Inflammatory macrophage (primary cell): ENCODE results near the gene PRR35.
A peak's percentile ranks its signal among the peaks of the same experiment; 100 is the strongest.

Source experiments
- DNase-seq, 2 donors: peaks; one replicate each; pipeline ENCODE4 v3.0.0-alpha.2; 2020 to 2022

Gene PRR35

DNA sequence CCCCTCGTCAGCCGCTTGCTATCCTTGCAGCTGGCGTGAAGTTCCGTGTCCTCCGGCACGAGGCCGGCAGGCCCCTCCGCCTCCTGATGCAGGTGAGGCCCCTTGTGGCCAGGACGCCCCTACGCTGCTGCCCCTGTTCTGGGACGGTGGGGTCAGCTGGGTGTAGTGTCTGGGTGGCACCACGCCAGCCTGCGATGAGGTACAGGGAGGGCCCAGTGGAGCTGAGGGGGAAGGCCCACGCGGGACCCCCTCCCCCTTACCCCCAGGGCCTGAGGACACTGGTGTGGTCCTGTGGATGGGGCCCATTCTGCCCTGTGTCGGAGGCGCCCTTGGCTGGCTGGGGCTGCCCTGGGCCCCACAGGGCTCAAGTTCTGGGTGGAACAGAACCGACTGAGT lies 22.0 kb downstream of the PRR35 start:
- DNase-seq: no peak

DNA sequence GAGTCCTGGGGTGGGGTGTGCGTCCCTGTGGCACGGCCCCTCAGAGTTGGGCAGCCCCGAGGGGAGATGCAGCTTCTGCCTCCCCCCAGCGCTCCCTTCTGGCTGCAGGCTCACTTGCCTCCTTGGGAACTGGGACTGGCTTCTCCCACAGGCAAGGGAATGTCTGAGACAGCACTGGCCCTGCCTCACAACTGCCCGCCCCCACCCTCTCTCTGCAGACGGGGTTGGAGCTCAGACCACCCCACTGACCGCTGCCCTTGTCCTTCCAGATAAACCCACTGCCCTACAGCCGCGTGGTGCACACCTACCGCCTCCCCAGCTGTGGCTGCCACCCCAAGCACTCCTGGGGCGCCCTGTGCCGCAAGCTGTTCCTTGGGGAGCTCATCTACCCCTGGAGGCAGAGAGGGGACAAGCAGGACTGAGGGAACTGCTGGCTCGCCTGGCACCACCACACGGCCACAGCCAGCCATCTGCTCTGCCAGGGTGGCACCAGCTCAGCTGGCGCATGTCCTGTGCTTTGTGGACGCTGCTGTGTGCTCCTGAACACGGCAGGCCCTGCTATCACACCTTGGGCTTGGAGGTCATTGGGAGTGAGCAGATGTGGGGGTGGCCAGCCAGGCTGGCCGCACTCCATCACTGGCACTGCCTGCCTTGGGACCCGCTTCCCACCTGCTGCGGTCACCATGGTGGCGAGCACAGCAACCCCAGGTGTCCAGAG lies 22.6 kb downstream of the PRR35 start:
- DNase-seq: no peak

GRCh38 chr16:583470-583814 lies 23.2 kb downstream of the PRR35 start:
- DNase-seq: no peak

GRCh38 chr16:583815-584591 lies 23.8 kb downstream of the PRR35 start:
- DNase-seq: no peak

DNA sequence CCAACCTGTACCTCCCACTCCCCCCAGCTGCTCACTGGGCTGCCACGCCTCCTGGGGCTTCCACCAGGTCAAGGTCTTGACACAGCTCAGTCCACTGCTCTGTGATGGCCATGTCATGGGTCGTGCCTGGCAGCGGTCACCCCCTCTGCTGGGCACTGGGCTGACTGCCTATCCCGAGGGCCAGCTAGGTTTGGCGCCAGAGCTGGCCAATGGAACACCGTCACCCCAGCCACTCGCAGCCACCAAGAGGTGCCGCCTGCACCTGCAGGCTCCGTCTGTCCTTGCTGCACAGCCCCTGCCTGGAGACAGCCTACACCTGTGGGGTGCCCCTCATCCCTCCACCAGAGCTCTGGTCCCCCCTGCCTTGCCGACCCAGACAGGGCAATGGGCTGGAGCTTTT lies 25.2 kb downstream of the PRR35 start:
- DNase-seq: no peak

- DNase-seq: no peak
Measured at GRCh38 chr16:586047-586644, 26.0 kb downstream of the PRR35 start.

DNA sequence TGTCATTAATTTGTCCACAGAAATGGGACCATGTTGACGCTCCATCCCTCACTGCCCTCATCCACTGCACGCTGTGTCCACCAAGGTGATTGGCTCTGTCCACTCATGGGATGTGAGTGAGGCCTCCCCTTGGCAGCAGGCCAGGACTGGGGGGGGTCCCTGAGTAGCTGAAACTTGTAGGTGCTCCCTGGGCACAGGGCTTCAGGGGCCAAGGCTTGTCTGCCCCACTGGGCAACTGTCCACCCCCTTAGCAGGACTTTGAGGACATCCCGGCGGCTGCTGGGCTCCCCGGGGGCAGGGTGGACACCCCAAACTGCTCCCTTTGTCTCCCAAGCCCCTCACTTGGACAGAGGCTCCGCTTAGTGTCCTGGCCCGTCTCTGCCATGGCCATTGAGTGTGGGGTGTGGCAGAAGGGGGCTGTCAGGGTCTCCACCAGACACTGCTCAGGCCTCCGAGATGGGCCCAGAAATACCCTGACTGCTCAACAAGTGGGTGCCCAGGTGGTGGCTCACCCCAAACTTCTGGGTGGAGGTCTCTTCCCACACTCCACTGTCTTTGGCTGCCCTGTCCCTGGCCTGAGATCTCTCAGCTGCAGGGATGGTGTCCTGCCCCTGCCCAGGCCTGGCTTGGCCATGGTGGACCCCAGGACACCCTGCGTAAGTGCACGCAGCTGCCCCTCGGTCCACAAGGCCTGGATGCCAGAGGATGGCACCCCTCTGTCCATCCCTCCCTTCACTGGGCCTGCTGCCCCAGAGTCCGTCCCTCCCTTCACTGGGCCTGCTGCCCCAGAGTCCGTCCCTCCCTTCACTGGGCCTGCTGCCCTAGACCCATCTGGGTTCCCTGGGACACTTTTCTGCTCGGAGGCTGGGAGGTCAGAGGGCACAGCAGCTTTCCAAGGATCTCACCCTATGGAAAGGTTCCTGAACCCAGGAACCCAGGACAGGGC lies 26.7 kb downstream of the PRR35 start:
- no peak for DNase-seq

- DNase-seq: no peak
Measured at GRCh38 chr16:588639-588888, 28.4 kb downstream of the PRR35 start.

DNA sequence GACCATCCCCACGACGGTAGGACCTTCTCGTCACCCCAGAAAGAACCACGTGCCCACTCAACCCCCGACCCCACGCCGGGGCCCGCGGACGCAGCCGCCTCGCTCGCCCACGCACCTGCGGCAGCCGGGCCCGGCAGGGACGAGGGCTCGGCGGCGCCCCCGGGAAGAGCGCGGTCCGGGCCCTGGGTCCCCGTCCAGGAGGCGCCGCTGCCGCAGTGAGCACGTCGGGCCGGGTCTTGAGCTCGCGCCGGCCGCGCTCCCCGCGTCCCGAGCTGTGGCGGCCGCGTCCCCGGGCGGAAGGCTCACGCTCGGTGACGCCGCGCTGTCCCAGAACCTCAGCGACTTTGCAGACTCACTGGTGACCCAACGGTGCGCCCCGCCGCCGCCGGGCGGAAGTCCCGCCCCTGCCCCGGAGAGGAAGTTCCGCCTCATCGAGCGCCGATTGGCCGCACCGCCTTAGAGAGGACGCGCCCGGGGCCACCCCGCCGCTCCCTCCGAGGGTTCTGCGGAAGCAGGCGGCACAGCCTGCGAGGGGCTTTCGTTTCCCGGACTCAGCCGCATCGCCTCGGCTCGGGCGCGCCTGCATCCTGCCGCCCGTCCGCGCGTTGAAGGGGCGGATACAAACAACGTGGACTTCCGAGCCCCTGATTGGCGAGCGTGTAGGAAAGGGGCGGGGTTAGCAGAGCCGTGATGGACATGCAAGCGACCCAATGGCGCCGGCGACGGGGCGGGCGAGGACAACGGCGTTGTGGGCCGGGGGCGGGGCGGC lies 28.9 kb downstream of the PRR35 start:
- DNase-seq: peak; percentile 94 to 96

- peak; percentile 97 to 98 for DNase-seq
Measured at GRCh38 chr16:589658-590187, 29.5 kb downstream of the PRR35 start, which contains the start of gene RAB40C. RAB40C (plus strand) TSS chr16:590066; CDS start chr16:590292, 226 bp downstream.

GRCh38 chr16:590188-590814 lies 30.1 kb downstream of the PRR35 start:
- peak in 1 of 2 donors; percentile 4 for DNase-seq

GRCh38 chr16:590815-591200 lies 30.6 kb downstream of the PRR35 start:
- no peak for DNase-seq

DNA sequence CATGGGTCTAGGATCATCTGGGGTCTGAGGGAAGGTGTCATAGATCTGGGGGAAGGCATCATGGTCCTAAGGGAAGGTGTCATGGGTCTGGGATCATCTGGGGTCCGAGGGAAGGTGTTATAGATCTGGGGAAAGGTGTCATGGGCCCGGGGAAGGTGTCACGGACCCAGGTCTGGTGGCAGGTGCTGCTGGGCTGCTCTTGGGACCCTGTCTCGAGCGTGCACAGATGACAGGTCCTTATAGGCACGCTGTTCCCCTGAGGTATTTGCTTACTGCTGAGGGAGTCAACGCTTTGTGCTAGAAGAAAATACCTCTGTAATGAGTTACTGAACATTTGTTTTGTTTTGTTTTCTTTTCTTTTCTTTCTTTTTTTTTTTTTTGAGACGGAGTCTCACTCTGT lies 31.0 kb downstream of the PRR35 start:
- no peak for DNase-seq

DNA sequence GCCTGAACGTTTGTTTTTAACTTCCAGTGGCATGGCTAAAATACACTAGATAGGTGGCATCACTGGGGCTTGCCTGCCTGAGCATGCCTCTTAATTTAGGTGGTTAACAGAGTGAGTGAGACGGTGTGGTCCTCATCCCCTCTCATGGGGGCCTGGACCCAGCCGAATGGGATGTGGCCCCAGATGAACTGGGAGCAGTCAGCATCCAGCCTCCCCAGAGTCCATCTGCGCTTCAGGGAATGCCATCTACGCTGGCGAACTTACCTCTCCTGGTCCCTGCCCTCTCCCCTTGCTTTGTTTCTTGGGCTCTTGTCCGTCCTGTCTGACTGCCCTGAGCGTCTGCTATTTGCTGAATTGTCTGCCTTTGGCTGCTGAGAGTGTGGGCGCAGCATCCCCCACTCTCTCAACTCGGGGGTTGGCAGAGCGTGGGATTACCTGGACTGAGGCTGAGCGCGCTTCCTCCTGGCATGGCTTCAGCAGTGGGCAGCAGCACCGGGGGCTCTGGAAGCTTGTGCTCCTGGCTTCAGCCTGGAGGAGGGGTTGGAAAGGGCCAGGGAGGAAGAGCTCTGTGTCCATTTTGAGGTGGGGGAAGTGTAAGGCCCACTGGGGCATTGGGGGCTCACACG lies 31.8 kb downstream of the PRR35 start:
- no peak for DNase-seq

GRCh38 chr16:592518-593306 lies 32.5 kb downstream of the PRR35 start:
- DNase-seq: peak; percentile 74 to 77

DNA sequence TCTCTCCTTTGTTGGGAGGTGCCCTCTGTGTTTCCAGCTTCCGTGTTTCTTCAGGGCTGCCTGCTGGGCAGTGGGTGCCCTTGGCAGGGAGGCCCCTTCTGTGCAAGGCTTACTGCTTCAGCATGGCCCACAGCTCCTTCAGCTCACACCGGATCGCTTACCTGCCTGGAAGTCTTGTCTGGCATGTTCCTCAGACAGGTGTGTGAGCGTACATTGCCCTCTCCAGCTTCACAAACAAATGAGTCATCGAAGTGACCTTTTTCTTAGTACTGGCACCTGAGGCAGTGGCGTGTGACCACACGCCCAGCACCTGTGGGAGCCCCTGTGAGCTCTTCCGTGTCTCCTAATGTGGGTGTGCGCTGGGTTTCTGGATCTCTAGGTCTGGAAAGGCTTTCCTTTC lies 33.2 kb downstream of the PRR35 start:
- no peak for DNase-seq

- DNase-seq: no peak
Measured at GRCh38 chr16:593807-594206, 33.6 kb downstream of the PRR35 start.

DNA sequence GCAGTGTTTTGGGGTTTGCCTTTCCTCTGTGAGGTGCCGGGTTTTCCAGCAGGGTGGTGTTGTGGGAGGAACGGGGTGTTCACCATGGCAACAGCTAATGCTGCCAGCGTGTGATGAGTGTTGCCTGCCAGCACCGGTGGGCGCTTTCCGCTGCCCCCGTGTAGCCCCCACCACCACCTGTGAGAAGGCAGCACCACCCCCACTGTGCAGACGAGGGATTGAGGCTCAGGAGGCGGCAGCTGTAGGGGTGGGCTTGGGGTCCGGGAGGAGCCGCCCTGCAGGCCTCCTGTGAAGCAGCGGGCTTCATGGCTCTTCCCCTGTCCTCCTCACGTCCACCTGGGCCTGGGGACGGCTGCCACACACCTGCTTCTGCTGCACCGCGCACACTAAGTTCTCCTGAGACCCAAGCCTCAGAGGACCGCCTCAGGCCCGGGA lies 34.9 kb downstream of the PRR35 start:
- DNase-seq: no peak

DNA sequence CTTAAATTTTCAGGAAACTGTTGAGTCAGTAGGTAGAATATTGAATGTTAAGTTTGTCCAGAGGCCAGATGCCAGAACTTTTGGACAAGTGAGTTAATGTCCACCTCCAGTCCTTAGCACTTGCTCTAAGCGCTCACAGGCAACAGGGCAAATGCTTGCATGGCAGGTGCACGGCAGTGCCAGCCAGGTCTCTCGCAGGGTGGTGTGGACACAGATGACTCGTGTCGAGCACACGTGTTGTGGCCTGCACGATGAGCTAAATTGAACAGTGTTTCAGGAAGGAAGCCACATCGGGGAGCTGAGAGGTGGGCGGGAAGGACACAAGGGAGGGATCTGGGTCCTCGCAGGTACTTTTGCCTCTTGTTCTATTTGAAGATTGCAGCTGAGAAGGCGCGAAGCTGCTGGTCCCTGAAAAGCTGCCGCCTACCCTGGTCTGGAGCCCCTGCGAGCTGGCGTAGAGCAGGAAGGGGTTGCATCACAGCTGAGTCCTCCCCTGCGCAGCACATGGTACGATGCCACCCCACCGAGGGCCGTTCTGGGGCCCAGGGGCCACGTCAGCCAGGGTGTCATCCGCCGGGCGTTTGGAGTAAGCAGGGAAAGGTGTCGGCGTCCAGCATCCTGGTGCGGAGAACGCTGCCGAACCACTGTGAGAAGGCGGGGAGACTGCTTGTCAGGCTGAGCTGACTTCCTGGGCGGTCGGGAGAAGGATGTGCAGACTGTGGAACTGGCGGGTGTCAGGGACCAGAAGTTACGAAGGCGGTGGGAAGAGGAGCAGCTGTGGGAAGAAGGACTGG lies 35.9 kb downstream of the PRR35 start:
- DNase-seq: peak; percentile 31 to 54
